ENCODE results near the gene SSPN. TPM values are rescaled to one million over a fixed set of nuclear protein-coding genes. Genes with fewer than 3 reads are reported as not detected.

The SSPN gene
- total and polyA plus RNA-seq, 8 donors: 0.61 to 11.9 (median 4.4) TPM

DNA sequence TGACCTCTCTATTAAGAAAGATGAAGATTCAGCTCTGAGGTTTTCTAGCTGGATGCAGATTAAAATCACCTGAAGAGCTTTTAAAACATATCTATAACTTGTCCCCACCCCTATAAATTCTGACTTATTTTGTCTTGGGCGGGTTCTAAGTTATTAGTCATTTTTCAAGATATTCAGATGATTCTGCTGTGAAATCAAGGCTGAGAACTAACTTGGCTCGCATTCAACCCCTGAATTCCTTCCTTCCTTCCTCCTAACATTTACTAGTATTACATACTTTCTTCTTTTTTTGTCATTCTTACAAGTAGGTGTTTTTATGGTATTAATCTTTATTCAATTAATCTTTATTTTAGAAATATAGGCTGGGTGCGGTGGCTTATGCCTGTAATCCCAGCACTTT is 55.4 kb downstream of the SSPN start:
- Histone ChIP-seq H3K9me3 (no peaks in the 10 kb centered on the region), H3K4me3 (no peak overlapping the region), H3K27me3 (no peaks in the 10 kb centered on the region), H3K4me1 (no peaks in the 10 kb centered on the region), H3K27ac (no peak overlapping the region), H3K36me3 (no peaks in the 10 kb centered on the region)
- WGBS, 2 donors: 81 to 89% methylated on average over 3 of the region's 3 CpGs
- DNase-seq (no peak), FAIRE-seq (no peak), ATAC-seq (no peak)
- TF ChIP-seq, protein P1, sequence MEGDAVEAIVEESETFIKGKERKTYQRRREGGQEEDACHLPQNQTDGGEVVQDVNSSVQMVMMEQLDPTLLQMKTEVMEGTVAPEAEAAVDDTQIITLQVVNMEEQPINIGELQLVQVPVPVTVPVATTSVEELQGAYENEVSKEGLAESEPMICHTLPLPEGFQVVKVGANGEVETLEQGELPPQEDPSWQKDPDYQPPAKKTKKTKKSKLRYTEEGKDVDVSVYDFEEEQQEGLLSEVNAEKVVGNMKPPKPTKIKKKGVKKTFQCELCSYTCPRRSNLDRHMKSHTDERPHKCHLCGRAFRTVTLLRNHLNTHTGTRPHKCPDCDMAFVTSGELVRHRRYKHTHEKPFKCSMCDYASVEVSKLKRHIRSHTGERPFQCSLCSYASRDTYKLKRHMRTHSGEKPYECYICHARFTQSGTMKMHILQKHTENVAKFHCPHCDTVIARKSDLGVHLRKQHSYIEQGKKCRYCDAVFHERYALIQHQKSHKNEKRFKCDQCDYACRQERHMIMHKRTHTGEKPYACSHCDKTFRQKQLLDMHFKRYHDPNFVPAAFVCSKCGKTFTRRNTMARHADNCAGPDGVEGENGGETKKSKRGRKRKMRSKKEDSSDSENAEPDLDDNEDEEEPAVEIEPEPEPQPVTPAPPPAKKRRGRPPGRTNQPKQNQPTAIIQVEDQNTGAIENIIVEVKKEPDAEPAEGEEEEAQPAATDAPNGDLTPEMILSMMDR (IDR thresholded peaks at IDR 0.05): no peak
- intact Hi-C loops (cut with DNase I): no loop called here

DNA sequence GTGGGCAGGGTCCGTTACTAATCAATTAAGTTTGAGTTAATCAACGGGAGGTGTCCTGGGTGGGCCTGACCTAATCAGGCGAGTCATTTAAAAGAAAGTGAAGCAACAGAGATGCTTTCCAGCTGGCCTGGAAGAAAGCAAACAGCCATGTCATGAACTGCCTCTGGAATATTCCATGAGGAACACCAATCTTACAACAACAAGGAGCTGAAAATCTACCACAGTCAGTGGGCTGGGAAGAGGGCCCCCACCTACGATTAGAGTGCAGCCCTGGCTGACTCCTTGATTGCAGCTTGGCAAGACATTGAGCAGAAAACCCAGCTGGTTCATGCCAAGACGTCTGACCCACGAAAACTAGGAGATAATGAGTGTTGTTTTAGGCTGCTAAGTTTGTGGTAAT is 56.2 kb downstream of the SSPN start:
- no peak overlapping the region for H3K27ac ChIP-seq
- no peak overlapping the region for H3K4me3 ChIP-seq
- no peaks in the 10 kb centered on the region for H3K4me1 ChIP-seq
- ATAC-seq: peak in 2 of 4 donors; percentile 19 to 51
- FAIRE-seq: no peak
- intact Hi-C loops (cut with DNase I): no loop called here
- no peaks in the 10 kb centered on the region for H3K27me3 ChIP-seq
- no peaks in the 10 kb centered on the region for H3K9me3 ChIP-seq
- no peaks in the 10 kb centered on the region for H3K36me3 ChIP-seq
- WGBS, 2 donors: 57 to 67% methylated on average over 6 of the region's 6 CpGs
- TF ChIP-seq, protein P1 (IDR thresholded peaks at IDR 0.05): no peak
- DNase-seq: no peak

DNA sequence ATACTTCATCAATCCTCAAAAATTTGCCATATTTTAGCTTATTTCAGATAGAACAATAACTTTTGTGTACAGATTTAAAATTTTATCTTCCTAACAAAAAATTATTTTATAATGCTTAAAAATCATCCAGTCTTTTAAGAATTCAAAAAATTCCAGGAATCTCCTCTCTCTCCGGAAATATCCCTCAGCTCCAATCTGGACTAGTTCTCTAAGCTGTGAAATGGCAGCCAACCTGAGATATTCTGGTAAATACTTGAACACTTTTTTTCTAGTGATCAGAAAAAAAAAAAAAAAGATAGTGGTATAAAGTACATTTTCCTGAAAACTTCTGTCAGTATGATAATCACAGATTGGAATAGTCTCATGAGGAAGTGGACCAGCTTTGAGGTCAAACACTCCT is 57.6 kb downstream of the SSPN start:
- intact Hi-C loops (cut with DNase I): no loop called here
- FAIRE-seq: no peak
- no peaks in the 10 kb centered on the region for H3K27me3 ChIP-seq
- TF ChIP-seq, protein P1 (IDR thresholded peaks at IDR 0.05): no peak
- 61 to 68% methylated on average over 1 of the region's 1 CpG for WGBS, 2 donors
- no peak for DNase-seq
- H3K4me1 ChIP-seq: no peaks in the 10 kb centered on the region
- no peaks in the 10 kb centered on the region for H3K36me3 ChIP-seq
- no peak overlapping the region for H3K4me3 ChIP-seq
- H3K9me3 ChIP-seq: no peaks in the 10 kb centered on the region
- no peak for ATAC-seq
- H3K27ac ChIP-seq: no peak overlapping the region

DNA sequence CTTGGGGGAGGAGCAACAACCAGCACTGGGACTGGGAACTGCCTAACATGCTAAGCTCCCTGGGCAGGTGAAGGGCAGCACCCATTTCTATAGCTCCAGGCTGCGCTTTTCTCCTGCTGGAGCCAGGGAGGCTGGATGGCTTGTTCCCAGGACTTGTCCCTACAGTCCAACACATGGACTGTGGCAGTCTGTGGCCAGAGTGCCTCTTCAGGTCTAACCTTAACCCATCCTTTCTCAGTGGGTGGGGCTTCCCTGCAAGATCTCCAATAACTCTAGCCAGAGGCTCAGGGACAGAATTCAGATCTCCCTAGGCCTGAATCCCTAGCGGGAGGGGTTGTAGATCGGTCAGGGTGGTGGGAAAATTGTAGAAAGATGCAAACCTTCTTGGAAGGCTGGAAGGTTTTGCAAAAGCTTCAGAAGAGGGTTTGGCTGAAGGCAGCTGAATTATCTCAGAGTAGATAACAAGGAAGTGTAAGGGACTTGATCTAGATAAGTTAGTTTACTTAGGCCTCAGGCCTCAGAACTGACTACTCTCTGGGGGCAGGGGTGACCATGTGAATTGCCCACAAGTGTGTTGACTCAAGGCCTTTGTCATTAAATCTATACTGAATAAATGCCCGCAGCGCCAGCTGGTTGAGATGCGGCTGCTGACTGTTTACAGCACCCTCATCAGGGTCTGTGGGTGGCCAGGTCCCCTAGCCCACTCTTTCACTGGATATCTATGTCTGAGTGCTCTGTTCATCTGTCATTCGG is 60.7 kb downstream of the SSPN start:
- ATAC-seq: no peak
- 83 to 89% methylated on average over 7 of the region's 7 CpGs for WGBS, 2 donors
- Histone ChIP-seq H3K36me3 (no peaks in the 10 kb centered on the region), H3K4me3 (no peak overlapping the region), H3K27ac (no peak overlapping the region), H3K4me1 (no peaks in the 10 kb centered on the region), H3K9me3 (no peaks in the 10 kb centered on the region), H3K27me3 (no peaks in the 10 kb centered on the region)
- no peak for DNase-seq
- intact Hi-C loops (cut with DNase I): no loop called here
- TF ChIP-seq, protein P1 (IDR thresholded peaks at IDR 0.05): no peak
- no peak for FAIRE-seq

DNA sequence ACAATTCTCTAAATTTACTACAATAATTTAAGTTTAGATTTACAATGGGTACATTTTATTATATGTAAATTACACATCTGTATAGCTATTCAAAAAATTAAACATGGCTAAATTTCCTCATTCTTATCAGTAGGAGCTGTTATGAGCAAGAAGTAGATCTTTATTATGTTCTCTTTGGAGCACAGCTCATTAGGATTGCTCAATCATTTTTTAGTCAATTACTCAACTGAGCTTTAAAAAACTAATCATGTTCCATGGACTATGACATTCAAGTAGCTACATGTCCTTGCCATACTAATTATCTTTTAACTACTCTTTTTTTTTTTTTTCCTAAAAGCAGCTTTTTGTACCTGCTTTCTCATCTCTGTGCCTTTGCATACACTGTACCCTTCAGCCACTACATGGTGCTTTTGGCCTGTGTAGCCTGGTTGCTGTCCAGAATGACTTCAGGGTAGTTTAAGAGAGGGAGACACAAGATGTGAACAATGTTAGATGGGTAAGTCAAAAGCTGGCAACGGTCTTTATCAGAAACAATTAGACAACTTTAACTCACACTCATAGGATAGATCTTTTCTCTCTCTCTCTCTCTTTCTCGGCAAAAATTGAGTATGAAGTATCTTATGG is 69.0 kb downstream of the SSPN start:
- WGBS, 2 donors: 81 to 91% methylated on average over 2 of the region's 2 CpGs
- intact Hi-C loops (cut with DNase I): no loop called here
- Histone ChIP-seq H3K27ac (no peak overlapping the region), H3K9me3 (no peaks in the 10 kb centered on the region), H3K27me3 (no peaks in the 10 kb centered on the region), H3K36me3 (no peaks in the 10 kb centered on the region), H3K4me1 (peaks cover 0 to 8% (median 0%) of the 10 kb centered on the region in 3 donors), H3K4me3 (no peak overlapping the region)
- TF ChIP-seq, protein P1 (IDR thresholded peaks at IDR 0.05): no peak
- ATAC-seq: no peak
- DNase-seq: no peak
- FAIRE-seq: no peak
